CD8-positive, alpha-beta memory T cell (primary cell): ENCODE measurements around the gene LIPT2. TPM values are rescaled to one million over a fixed set of nuclear protein-coding genes. Genes with fewer than 3 reads are reported as not detected.
"Not testable (repeated sequence)": the region's sequence is repeated elsewhere in the genome, so short reads cannot be mapped to it uniquely, and the experiment has no call there.

Source experiments
- CTCF ChIA-PET: fragments of 350-600 bp; sonication (Branson Sonifier 250); formaldehyde crosslinking; loops from one replicate; lab custom pipeline; 2021; ENCODE audit warnings: antibody characterized with exemption; lab: Charles Lee
- POLR2A ChIA-PET: fragments of 350-600 bp; sonication (Branson Sonifier 250); formaldehyde crosslinking; loops from one replicate; lab custom pipeline; 2021; ENCODE audit warnings: antibody characterized with exemption; lab: Charles Lee
- DNase-seq, 5 donors: peaks; one replicate each; pipeline versions ENCODE4 v3.0.0 to v3.0.0-alpha.2; 2020 to 2022; ENCODE audit warnings: mixed read lengths in 1 of 5
- H3K27ac ChIP-seq: one replicate; pipeline ENCODE4 v1.7.0; 2013; ENCODE audit warnings: low read depth, mild to moderate bottlenecking, low read length, moderate library complexity
- H3K27me3 ChIP-seq: 2 replicates; pipeline ENCODE4 v1.7.0; 2013; ENCODE audit warnings: low read length, mild to moderate bottlenecking; ENCODE audit not compliant: insufficient read depth, poor library complexity, severe bottlenecking
- H3K36me3 ChIP-seq: 2 replicates; pipeline ENCODE4 v1.7.0; 2013; ENCODE audit warnings: mild to moderate bottlenecking, low read length, moderate library complexity; ENCODE audit not compliant: insufficient read depth
- H3K4me1 ChIP-seq: 2 replicates; pipeline ENCODE4 v1.7.0; 2013; ENCODE audit warnings: mild to moderate bottlenecking, low read length, moderate library complexity; ENCODE audit not compliant: insufficient read depth
- H3K4me3 ChIP-seq: 2 replicates; pipeline ENCODE4 v1.7.0; 2013; ENCODE audit warnings: mild to moderate bottlenecking, low read length
- H3K9me3 ChIP-seq: 2 replicates; pipeline ENCODE4 v1.7.0; 2013; ENCODE audit warnings: mild to moderate bottlenecking, low read length
- H3K27ac Mint-ChIP-seq, 8 donors: one replicate each; pipeline ENCODE4 v1.8.0; 2020 to 2021; ENCODE audit warnings: mixed read lengths in 8 of 8, mild to moderate bottlenecking in 6 of 8, inconsistent platforms in 3 of 8, moderate library complexity in 3 of 8
- H3K27me3 Mint-ChIP-seq, 2 donors: one replicate each; pipeline ENCODE4 v1.8.0; 2020 to 2021; ENCODE audit warnings: mixed read lengths in 2 of 2, mild to moderate bottlenecking in 1 of 2, moderate library complexity in 1 of 2
- H3K36me3 Mint-ChIP-seq, 3 donors: one replicate each; pipeline ENCODE4 v1.8.0; 2020 to 2021; ENCODE audit warnings: mixed read lengths in 3 of 3, inconsistent platforms in 1 of 3, mild to moderate bottlenecking in 1 of 3
- H3K4me1 Mint-ChIP-seq, 3 donors: one replicate each; pipeline ENCODE4 v1.8.0; 2020 to 2021; ENCODE audit warnings: mixed read lengths in 3 of 3, inconsistent platforms in 1 of 3, mild to moderate bottlenecking in 1 of 3
- H3K4me3 Mint-ChIP-seq, 7 donors: one replicate each; pipeline ENCODE4 v1.8.0; 2020 to 2021; ENCODE audit warnings: mixed read lengths in 7 of 7, mild to moderate bottlenecking in 6 of 7, moderate library complexity in 4 of 7, inconsistent platforms in 2 of 7
- H3K9me3 Mint-ChIP-seq, 5 donors: one replicate each; pipeline ENCODE4 v1.8.0; 2020 to 2022; ENCODE audit warnings: mixed read lengths in 5 of 5, mild to moderate bottlenecking in 3 of 5, moderate library complexity in 2 of 5, inconsistent platforms in 1 of 5
- polyA plus RNA-seq: library from polyadenylated mRNA; unstranded; fragments of 300-500 nt; fragmentation: Illumina TruSeq; gene quantifications from one replicate; pipeline ENCODE4 v1.2.3, GENCODE V29; 2021
- total RNA-seq, 2 experiments: library from RNA; stranded (reverse); gene quantifications; one replicate each; pipeline ENCODE4 v1.2.3, GENCODE V29; 2021

LIPT2 gene
- 1 to 10 TPM; 4.0 to 6.1 TPM for total RNA-seq
- 17.0 TPM for polyA plus RNA-seq

DNA sequence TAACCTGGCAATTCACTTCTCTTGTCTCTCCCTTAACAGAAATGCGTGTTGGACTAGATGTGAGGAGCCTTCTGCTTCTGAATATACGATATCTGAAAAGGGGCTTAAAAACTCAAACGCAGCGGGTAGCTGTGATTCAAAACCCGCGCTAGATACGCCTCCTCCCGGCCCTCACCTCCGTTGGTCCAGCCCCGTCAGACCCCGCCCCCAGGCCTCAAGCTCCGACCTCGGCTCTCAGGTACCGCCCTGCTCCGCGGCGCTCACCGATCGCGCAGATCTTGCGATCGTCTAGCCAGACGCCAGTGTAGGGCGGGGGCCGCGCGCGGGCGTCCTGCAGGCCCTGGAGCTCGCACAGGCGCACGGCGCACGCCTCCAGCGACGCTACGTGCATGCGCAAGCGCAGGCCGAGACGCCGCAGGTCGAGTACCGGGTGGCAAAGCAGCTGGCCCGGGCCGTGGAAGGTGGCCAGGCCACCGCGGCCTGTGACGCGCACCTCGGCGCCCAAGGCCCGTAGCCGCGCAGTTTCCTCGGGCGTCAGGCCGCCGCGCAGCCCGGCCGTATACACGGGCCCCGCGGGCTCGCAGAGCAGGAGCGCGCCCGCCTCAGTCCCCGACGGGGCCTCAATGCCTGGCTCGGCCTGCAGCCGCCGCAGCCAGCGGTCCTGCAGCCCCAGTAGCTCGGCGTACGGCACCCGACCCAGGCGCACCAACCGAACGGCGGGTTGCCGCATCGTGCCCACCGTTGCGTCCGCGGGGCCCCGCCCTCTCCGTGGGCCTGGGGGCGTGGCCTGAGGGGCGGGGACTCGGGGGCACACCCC lies at the start of gene LIPT2:
Gene LIPT2 (minus strand): TSS at position 751 of the 817 bp plus-strand sequence. CDS start 21 bp downstream, at position 730.
- no peaks in the 10 kb centered on the region for H3K27me3 ChIP-seq
- DNase-seq = peak; percentile 96 to 98 (median 96)
- peaks cover 9% of the 10 kb centered on the region for H3K4me1 ChIP-seq
- H3K4me1 Mint-ChIP-seq = peaks cover 18 to 30% (median 19%) of the 10 kb centered on the region in 3 donors
- ChIA-PET POLR2A (interaction anchor here (0.6 to 1.8 kb wide), 13 partner anchors 9 to 1678 kb away, joined by 3 to 28 read pairs (median 4); partner anchors contain the start of genes C2CD3, NEU3, PGM2L1 and POLD3), CTCF (interaction anchor here (1.2 to 1.8 kb wide), 5 partner anchors 12 to 238 kb away, joined by 3 to 8 read pairs (median 3); partner anchors contain the start of gene PGM2L1)
- H3K4me3 ChIP-seq = peak within 1 kb of the TSS; percentile 74
- H3K4me3 Mint-ChIP-seq = peak within 1 kb of the TSS; percentile 80 to 95 (median 88)
- H3K36me3 ChIP-seq = peaks cover 4% of the 10 kb centered on the region
- peak within 1 kb of the TSS; percentile 81 to 96 (median 88) for H3K27ac Mint-ChIP-seq
- H3K27ac ChIP-seq = peak within 1 kb of the TSS; percentile 92
- no peaks in the 10 kb centered on the region for H3K27me3 Mint-ChIP-seq
- peaks cover 1 to 11% (median 9%) of the 10 kb centered on the region in 3 donors for H3K36me3 Mint-ChIP-seq
- no peaks in the 10 kb centered on the region for H3K9me3 ChIP-seq
- no peaks in the 10 kb centered on the region for H3K9me3 Mint-ChIP-seq

DNA sequence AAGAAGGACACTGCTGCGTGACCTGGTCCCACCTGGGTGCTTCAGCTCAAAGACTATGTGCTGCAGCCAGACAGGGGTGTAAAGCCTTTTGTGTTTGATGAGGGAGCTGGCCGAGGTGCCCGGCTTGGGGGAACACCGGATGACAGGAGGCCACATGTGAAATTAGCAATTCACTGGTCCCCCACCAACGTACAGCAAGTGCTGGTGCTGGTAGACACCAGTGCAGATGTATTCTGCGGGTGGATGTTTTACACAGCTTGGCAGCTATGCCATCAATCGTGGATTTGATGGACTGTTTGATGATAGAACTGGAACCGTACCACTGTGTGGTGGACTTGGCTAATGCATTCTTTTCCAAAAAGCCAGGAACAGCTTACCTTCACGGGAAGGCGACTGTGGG lies 47.9 kb upstream of the LIPT2 start:
- Histone ChIP-seq H3K9me3 (no peaks in the 10 kb centered on the region), H3K36me3 (no peaks in the 10 kb centered on the region), H3K27ac (no peak overlapping the region), H3K4me1 (no peaks in the 10 kb centered on the region), H3K4me3 (no peak overlapping the region), H3K27me3 (no peaks in the 10 kb centered on the region)
- Mint-ChIP-seq H3K4me3 (no peak overlapping the region), H3K27ac (no peak overlapping the region), H3K4me1 (no peaks in the 10 kb centered on the region), H3K27me3 (peaks cover 10 to 29% of the 10 kb centered on the region in 2 donors), H3K36me3 (peaks cover 0 to 22% (median 0%) of the 10 kb centered on the region in 3 donors), H3K9me3 (peaks cover 0 to 35% (median 20%) of the 10 kb centered on the region in 5 donors)
- CTCF ChIA-PET = no interaction called here
- POLR2A ChIA-PET = no interaction called here
- DNase-seq = no peak

- Mint-ChIP-seq H3K4me1 (no peaks in the 10 kb centered on the region), H3K27ac (no peak overlapping the region), H3K36me3 (peaks cover 0 to 22% (median 0%) of the 10 kb centered on the region in 3 donors), H3K27me3 (peaks cover 10 to 29% of the 10 kb centered on the region in 2 donors), H3K4me3 (no peak overlapping the region), H3K9me3 (peaks cover 0 to 35% (median 20%) of the 10 kb centered on the region in 5 donors)
- no peak for DNase-seq
- H3K4me1 ChIP-seq = no peaks in the 10 kb centered on the region
- no peak overlapping the region for H3K27ac ChIP-seq
- no peaks in the 10 kb centered on the region for H3K36me3 ChIP-seq
- ChIA-PET CTCF (no interaction called here), POLR2A (no interaction called here)
- H3K27me3 ChIP-seq = no peaks in the 10 kb centered on the region
- H3K9me3 ChIP-seq = no peaks in the 10 kb centered on the region
- H3K4me3 ChIP-seq = no peak overlapping the region
Measured at GRCh38 chr11:74540270-74540669, 46.7 kb upstream of the LIPT2 start.

- Histone ChIP-seq H3K9me3 (no peaks in the 10 kb centered on the region), H3K4me1 (no peaks in the 10 kb centered on the region), H3K27me3 (no peaks in the 10 kb centered on the region), H3K36me3 (no peaks in the 10 kb centered on the region), H3K27ac (no peak overlapping the region), H3K4me3 (no peak overlapping the region)
- POLR2A ChIA-PET = no interaction called here
- peaks cover 0 to 22% (median 0%) of the 10 kb centered on the region in 3 donors for H3K36me3 Mint-ChIP-seq
- H3K9me3 Mint-ChIP-seq = peaks cover 0 to 26% (median 9%) of the 10 kb centered on the region in 5 donors
- H3K27ac Mint-ChIP-seq = no peak overlapping the region
- H3K27me3 Mint-ChIP-seq = peaks cover 10 to 30% of the 10 kb centered on the region in 2 donors
- no peak overlapping the region for H3K4me3 Mint-ChIP-seq
- DNase-seq = no peak
- CTCF ChIA-PET = no interaction called here
- H3K4me1 Mint-ChIP-seq = no peaks in the 10 kb centered on the region
Measured at GRCh38 chr11:74538680-74539079, 45.2 kb upstream of the LIPT2 start.

DNA sequence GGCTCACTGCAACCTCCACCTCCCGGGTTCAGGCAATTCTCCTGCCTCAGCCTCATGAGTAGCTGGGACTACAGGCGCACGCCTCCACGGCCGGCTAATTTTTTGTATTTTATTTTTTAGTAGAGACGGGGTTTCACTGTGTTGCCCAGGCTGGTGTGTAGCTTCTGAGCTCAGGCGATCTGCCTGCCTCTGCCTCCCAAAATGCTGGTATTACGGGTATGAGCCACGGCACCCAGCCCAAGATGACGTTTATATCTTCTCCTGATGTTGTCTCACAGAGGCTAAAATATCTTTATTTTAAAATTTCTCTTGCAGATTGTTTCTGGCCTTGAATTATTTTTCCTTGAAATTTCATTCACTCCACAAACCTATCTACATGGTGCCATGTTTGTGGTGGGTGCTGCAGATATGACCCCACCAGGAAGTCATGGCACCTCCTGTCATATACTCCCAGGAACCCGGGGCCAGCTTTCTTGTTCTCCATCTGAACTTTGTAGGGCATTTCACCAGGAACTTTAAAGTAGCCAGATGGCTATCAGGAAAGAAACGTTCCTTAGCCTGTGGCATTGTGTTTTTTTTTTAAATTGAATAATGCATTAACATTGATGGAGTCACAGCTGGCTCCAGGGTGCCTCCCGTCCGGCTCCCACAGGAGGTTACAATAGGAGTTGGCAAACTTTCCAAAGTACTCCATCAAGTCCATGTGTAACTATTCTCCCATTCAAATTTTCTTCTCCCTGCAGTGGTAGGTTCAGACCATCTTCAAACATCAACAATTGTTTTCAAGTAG lies 42.0 kb upstream of the LIPT2 start:
- H3K4me1 Mint-ChIP-seq = no peaks in the 10 kb centered on the region
- DNase-seq = no peak
- Histone ChIP-seq H3K4me1 (no peaks in the 10 kb centered on the region), H3K9me3 (no peaks in the 10 kb centered on the region), H3K27ac (no peak overlapping the region), H3K27me3 (no peaks in the 10 kb centered on the region), H3K4me3 (no peak overlapping the region), H3K36me3 (no peaks in the 10 kb centered on the region)
- peaks cover 0 to 16% (median 0%) of the 10 kb centered on the region in 3 donors for H3K36me3 Mint-ChIP-seq
- peaks cover 7 to 35% of the 10 kb centered on the region in 2 donors for H3K27me3 Mint-ChIP-seq
- H3K4me3 Mint-ChIP-seq = no peak overlapping the region
- POLR2A ChIA-PET = no interaction called here
- H3K27ac Mint-ChIP-seq = no peak overlapping the region
- CTCF ChIA-PET = no interaction called here
- peaks cover 0 to 20% (median 9%) of the 10 kb centered on the region in 5 donors for H3K9me3 Mint-ChIP-seq

DNA sequence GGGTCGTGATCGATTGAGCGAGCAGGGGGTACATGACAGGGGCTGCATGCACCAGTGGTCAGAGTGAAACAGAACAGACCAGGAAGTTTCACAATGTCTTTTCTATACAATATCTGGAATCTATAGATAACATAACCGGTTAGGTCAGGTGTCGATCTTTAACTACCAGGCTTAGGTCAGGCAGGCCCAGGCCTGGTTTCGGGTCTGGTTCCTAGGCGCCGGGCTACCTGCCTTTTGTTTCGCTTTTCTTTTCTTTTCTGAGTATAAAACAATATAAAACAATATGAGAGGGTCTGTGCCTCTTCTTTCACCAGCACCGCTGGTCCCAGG lies 41.4 kb upstream of the LIPT2 start:
- H3K4me3 ChIP-seq, DNase-seq, H3K4me1 Mint-ChIP-seq, H3K36me3 ChIP-seq, H3K27ac ChIP-seq, H3K9me3 ChIP-seq, H3K4me3 Mint-ChIP-seq, H3K27me3 ChIP-seq, H3K27ac Mint-ChIP-seq, H3K4me1 ChIP-seq, CTCF ChIA-PET, POLR2A ChIA-PET: not testable (repeated sequence)
- Mint-ChIP-seq H3K9me3 (peaks cover 0 to 20% (median 9%) of the 10 kb centered on the region in 5 donors), H3K27me3 (peaks cover 7 to 35% of the 10 kb centered on the region in 2 donors), H3K36me3 (peaks cover 0 to 16% (median 0%) of the 10 kb centered on the region in 3 donors)

DNA sequence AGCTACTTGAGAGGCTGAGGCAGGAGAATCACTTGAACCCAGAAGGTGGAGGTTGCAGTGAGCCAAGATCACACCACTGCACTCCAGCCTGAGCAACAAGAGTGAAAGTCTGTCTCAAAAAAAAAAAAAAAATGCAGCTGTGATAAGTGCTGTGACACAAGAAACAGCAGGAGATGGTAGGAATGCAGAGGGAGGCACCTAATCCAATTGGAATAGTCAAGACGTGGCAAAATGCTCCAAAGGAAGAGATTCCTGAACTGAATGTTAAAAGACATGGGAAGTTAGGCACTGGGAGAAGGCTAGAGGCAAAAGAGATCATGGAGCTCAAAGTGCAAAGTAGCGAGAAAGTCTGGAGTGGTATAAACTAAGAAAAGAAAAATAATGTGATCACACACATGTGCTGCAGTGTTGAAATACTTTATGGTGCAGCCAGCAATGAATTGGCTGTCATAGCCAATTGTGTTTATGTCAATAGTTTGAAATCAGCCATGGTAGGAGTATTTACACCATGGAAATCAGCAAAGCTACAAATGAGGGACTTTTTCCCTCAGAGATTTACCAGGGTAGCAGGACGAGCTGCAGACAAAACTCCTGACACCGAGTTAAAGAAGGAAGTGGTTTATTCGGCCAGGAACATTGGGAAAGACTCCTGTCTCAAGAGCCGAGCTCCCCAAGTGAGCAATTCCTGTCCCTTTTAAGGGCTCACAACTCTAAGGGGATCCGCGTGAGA lies 40.9 kb upstream of the LIPT2 start:
- H3K4me3 Mint-ChIP-seq = no peak overlapping the region
- H3K27me3 Mint-ChIP-seq = peaks cover 5 to 35% of the 10 kb centered on the region in 2 donors
- Histone ChIP-seq H3K27me3 (no peaks in the 10 kb centered on the region), H3K9me3 (no peaks in the 10 kb centered on the region), H3K36me3 (no peaks in the 10 kb centered on the region), H3K4me3 (no peak overlapping the region), H3K4me1 (no peaks in the 10 kb centered on the region), H3K27ac (no peak overlapping the region)
- no peak overlapping the region for H3K27ac Mint-ChIP-seq
- H3K36me3 Mint-ChIP-seq = peaks cover 0 to 16% (median 0%) of the 10 kb centered on the region in 3 donors
- peaks cover 0 to 20% (median 9%) of the 10 kb centered on the region in 5 donors for H3K9me3 Mint-ChIP-seq
- no peaks in the 10 kb centered on the region for H3K4me1 Mint-ChIP-seq
- ChIA-PET POLR2A (no interaction called here), CTCF (no interaction called here)
- DNase-seq = no peak
